ENCODE data around the gene IGFBP4.

The IGFBP4 gene

DNA sequence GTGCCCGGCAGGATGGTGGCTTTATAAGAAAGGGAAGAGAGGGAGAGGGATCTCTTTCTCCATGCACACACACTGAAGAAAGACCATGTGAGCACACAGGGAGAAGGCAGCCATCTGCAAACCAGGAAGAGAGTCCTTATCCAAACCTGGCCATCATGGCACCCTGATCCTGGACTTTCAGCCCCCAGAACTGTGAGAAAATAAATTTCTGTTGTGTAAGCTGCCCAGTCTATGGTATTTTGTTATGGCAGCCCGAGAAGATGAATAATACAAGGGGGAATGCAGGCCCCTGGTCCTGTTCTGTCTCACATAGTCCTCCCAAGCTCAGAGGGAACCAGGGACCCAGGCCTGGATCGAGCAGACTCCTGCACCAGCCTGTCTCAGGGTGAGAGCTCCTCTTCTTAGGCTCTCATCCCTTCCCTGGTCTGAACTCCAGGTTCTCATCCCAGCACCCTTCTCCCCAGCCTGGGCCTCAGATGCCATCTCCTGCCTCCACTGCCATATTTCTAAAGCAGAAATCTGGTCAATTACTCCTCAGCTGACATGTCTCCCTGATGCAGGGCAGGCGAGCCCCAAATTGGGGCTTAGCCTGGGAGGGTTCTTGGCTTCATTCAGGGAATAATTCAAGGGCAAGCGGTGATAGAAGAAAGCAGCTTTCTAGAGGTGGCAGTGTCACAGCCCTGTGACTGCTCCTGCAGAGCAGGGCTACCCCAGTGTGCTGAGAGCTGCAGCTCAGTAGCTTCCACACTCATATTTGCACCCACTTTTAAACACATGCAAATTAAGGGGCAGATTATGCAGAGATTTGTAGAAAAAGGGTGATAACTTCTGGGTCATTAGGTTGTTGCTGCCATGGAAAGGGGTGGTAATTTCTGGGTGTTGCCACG, 28.8 kb downstream of the IGFBP4 start:
- no peak for DNase-seq (ENCODE audit: low read depth in 3 of 3)

DNA sequence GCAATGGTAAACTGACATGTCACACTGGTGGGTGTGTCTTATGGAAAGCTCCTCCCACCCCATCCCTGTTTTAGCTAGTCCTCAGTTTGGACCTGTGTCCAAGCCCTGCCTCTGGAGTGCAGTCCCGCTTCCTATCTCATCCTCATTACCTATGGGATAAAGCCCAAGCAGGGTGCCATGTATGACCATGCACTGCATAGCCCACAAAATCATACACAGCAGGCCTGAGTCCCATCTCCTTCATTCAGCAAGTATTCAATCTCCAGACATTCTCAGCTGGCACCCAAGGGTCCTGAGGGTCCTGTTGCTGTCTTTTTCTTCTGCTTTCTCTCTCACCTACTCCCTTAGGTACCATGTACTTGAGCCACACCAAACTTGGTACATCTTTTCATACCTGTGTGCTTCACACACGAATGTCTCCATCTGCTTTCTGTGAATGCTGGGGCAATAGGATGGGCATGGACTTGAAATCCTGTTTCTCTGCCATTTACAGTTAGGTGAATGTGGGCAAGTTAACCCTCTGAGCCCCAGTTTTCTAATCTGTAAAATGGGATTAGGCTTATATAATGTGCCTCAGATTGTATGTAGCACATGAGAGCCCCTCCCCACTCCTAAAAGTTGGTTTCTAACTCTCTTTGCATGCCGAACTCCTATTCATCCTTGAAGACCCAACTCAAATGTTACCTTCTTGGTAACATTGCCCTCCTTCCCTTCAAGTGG, 29.6 kb downstream of the IGFBP4 start:
- DNase-seq (ENCODE audit: low read depth in 3 of 3) = no peak

DNA sequence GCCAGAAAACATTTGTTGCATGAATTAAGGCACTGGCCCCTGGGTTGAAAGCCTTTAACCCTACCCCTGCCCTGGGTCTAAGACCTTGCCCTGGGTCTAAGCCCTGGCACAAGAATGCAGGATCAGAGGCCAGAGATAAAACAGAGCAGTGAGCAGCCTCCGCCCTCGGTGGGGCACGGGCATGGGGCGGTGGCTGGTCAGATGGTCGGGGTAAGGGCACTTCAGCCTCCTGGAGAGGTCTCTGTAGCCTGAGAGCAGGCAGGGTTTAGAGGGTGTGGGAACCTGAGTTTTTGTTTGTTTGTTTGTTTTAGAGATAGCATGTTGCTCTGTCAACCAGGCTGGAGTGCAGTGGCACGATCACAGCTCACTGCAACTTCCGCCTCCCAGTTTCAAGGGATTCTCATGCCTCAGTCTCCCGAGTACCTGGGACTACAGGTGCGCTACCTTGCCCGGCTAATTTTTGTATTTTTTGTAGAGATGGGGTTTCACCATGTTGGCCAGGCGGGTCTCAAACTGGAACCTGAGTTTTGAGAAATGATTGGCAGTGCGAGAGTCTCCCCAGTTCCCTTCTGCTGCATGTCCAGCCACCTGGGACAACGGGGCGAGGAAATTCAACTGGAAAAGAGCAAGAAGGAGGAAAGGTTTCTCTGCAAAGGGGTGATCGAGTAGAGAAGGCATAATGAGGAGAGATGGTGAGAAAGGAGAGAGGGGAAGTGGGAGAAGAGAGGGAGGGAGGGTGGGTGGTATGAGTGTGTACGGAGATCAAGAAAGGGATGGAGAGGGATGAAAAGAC, 30.5 kb downstream of the IGFBP4 start:
- no peak for DNase-seq (ENCODE audit: low read depth in 3 of 3)

DNA sequence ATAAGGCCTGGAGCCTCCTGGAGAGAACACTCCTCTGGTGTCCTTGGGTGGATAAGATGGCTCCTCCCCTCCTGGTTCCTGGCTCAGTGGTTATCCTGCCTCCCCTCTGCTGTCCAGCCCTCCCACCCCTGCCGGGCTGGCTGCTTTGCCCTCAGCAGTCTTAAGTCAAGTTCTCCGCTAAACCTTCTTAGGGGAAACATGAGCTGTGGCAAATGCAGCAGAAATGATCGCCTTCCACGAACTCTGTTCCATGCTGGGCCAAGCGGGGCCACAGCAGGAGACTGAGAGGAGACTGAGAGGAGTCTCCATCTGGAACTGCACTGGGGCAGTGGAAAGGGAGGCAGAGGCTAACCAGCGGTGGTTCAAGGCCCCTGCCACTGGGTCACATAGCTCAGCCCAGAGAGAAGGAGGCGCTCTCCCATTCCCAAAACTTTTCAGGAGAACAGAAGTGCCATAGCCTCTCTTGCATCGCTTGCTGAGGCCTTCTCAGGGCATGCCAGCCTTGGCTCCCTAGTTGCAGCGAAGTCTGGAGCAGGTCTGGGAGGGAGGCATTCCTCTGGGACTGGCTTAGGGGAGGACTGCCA, 31.3 kb downstream of the IGFBP4 start:
- DNase-seq (ENCODE audit: low read depth in 3 of 3) = no peak

DNA sequence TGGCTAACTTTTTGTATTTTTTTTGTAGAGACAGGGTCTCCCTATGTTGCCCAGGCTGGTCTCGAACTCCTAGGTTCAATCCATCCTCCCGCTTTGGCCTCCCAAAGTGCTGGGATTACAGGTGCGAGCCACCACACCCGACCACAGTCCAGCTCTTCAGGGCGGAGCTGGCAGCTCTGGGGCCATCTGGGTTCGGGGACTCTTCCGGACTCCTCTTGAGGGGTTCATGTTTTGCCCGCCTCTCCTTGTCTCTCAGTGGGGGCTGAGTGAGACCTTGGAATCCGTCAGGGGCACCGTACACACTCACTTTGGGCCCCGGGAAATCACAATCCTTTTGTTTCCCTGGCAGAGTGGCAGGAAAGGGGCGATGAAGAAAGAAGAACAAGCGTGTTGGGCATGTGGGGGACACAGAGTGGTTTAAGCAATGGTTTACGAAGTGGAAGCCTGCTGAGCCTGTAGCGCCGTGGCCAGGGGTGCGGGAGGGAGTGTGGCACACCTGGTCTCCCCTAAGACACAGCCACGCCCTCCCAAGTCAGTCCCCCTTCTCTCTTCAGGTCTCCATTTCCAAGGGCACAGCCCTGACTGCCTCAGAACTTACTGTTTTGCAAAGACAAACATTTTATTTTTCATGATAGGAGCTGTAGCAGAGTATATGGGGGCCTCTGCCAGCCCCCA, 32.1 kb downstream of the IGFBP4 start:
- no peak for DNase-seq (ENCODE audit: low read depth in 3 of 3)

DNA sequence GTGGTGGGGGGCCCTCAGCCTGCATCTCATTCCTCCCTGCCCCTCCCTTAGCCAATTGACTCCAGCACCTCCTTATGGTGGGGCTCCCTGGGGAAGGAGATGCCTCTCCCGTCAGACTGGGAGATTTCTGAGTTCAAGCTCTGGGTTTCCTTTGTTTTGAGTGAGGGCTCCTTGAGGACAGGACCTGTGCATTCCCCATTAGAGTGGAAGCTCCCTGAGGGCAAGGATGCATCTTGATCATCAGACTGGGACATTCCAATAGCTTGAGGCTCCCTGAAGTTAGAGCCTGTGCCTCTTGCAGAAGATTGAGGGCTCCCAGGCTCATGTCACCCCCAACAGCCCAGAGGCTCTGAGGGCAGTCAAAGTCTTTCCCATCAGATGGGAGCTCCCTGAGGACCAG, 34.5 kb downstream of the IGFBP4 start:
- DNase-seq (ENCODE audit: low read depth in 3 of 3) = no peak

DNA sequence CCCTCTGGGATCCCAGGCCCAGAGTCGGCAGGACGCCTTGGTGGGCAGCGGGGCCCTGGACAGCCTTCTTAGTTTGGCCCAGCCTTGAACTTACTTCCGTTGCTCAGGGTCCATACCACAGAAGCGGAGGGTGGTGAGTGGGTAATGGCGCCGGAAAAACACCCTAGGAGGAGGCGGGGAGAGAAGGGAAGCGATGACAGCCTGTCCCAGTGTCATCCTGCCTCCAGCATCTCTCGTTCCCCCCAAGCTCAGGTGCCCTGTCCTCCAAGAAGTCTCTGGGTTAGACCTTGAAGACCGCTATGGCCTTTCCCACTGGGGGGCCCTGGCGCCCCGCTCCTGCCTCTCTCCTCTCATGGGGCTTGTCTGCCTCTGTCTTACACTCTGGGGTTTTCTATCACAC, 35.2 kb downstream of the IGFBP4 start:
- no peak for DNase-seq (ENCODE audit: low read depth in 3 of 3)

DNA sequence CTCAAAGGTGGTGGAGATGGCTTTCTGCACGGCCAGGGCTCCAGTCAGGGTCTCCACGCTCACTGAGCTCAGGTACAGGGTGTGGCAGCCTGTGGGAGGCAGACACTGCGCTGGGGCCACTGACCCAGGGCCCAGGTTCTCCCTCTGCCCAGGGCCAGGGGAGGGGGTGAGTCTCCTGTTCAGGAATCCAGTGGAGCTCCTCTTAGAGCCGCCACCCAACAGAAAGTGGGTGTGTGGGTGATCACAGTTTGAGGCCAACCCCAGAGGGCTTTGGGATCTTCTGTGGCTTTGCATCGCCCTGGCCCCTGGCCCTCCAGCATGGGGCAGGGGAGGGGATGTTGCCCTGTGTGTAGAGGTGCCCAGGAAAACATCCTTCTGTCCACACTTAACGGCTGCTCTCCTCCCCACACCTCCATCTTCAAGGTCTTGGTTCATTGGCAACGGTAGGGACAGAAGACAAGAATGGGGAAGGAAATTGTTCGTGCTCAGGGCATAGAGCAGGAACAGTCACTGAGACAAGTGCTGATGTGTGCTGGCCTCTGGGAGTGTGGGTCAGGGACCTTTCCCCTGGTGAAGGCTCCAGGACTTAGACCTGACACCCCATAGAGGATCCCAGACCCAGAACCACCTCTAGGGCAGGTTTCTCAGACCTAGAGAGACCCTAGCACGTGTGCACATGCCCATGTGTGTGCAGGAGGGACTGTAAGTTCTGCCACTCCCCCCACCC, 36.7 kb downstream of the IGFBP4 start:
- DNase-seq (ENCODE audit: low read depth in 3 of 3) = no peak

DNA sequence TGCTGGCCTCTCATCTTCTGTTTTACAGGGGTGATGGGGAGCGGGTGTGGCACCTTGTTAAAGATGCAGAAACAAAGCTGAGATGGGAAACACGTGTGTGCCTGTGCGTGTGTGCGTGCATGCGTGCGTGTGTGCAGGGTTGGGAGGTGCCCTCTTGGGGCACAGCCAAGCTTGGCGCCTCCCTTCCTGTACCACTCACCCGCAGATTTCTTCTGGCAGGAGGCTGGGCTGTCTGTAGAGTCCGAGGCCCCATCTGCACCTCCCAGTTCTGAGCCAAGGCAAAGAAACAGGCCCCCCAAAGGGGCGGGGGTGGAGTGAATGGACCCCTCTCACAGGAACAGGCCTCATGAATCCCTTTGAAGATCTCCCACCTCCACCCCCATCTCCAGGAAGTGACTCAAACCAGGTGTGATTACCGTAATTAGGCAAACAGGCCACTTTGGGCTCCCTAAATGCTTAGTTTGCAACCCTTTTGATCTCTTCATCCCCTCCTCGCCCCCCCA, 37.3 kb downstream of the IGFBP4 start:
- DNase-seq (ENCODE audit: low read depth in 3 of 3) = peak; percentile 70 to 89 (median 70)

DNA sequence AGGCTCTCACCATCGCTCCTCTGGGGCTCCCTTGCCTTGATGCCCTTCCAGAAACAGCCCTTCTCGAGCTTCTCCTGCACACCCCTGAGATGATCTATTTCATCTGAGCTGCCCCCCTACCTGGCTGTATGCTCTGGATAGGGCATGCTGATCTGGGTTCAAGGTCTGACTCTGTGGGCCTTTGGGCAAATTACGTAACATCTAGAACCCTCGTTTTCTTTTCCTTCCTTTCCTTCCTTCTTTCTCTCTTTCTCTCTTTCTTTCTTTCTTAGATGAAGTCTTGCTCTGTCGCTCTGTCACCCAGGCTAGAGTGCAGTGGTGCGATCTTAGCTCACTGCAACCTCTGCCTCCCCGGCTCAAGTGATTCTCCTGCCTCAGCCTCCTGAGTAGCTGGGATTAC, 37.9 kb downstream of the IGFBP4 start:
- no peak for DNase-seq (ENCODE audit: low read depth in 3 of 3)

DNA sequence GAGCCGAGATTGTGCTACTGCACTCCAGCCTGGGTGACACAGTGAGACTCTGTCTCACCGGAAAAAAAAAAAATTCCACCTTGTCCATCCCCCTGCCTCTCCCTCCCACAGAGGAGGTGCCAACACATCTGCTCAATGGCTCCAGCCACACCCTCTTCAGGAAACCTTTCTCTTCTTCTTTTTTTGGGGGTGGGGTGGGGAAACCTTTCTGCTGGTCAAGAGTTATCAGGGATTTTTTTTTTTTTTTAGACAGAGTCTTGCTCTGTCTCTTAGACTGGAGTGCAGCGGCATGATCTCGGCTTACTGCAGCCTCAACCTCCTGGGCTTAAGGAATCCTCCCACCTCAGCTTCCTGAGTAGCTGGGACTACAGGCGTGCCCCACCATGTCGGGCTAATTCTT, 39.5 kb downstream of the IGFBP4 start:
- DNase-seq (ENCODE audit: low read depth in 3 of 3) = no peak

DNA sequence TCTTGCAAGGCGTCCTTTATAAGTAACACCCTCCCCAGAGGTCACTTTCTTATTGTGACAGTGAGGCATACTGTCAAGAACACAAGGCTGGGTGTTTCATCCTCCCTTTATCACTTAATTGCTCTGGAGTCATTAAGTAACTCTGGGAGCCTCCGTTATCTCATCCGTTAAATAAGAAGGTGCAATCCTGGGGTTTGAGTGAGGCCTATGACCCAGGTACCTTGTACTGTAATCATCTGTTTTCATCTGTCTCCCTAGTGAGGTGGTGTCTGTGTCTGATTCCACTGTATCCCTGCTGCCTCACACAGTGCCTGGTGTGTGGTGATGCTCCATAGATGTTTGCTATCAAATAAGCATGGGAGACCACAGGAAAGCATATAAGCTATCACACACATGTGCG, 40.4 kb downstream of the IGFBP4 start:
- no peak for DNase-seq (ENCODE audit: low read depth in 3 of 3)

DNA sequence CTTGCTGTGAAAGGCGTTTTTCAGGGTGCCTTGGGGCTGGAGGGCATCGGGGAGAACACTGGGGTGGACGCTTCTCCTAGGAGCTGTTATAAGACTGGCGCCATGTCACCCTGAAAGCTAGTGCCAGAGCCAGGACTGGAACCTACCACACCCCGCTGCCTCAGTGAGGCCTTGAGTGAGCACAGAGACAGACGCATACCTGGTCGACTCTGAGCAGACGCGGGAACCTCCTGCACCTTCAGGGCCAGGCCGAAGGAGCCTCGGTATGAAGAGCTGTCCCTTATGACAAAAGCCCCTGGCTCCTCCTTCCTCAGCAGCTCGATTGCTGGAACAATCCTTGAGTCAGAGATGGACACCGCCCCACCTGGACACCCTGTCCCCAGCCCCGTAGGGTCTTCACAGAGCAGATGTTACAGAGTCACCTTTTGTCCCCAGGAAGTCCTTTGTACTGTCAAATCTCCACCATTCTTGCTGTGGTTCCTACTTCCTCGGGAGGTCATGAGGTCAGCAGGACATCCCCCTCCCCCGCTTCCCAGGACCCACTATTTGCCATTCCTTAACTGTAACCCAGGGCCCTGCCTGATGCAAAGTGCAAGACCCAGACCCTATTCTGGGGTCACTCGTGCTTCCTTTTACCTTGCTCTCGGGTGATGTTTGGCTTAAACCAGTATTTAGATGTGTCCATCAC, 41.2 kb downstream of the IGFBP4 start:
- no peak for DNase-seq (ENCODE audit: low read depth in 3 of 3)

DNA sequence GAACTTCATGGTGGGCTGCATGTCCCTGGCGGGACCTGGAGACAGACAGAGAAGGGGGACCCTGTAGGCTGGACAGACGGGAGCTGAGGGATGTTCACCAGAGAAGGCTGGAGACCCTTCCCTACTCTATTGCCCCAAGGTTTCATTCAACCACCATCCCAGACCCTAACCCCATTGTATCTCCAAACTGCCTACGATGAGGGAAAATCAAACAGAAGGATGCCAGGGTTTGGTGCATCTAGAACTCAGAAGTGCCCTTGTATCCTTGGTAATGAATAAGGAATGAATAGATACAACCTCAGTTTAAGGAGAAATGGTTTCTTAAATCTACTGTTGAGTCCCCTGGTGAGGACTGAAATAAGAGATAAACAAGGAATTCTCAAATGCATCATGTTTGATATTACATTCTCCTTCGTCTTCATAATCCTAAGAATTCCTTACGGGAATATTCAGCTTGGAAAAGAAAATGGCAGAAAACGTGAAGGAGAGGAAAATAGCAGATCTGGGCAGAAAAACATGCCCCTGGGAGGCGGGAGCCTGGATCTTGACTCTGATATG, 41.8 kb downstream of the IGFBP4 start:
- DNase-seq (ENCODE audit: low read depth in 3 of 3) = no peak

DNA sequence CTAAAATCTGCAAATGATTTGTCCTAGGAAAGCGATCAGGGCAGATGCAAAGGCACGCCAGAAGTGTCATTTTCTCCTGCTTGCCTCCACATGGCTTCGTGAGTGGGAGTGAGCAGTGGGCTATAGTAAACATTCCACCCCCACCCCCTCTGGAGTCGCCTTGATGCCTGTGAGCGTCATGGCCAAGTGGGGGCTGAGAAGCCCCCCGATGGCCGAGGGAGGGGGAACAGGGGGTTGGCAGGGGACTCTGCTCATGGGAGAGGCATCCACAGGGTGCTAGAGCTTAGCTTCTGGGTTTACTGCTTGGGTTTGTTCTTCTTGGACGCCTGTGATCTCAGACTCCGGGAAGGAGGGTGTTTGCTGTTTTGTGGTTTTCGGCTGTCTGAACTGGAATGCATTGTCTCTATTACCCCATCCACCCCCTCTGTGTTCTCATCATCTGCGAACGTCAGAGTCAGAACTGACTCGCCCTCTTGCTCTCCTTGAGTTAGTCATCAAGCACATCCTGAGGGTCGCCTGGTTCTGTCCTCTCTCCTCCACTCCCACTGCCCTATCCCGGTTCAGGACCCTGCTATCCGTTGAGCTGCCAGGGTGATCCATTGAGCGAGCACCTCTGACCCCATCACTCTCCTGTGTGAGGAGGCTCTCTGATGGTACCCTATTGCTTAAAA, 42.7 kb downstream of the IGFBP4 start:
- DNase-seq (ENCODE audit: low read depth in 3 of 3) = peak in 1 of 3 experiments; percentile 26

DNA sequence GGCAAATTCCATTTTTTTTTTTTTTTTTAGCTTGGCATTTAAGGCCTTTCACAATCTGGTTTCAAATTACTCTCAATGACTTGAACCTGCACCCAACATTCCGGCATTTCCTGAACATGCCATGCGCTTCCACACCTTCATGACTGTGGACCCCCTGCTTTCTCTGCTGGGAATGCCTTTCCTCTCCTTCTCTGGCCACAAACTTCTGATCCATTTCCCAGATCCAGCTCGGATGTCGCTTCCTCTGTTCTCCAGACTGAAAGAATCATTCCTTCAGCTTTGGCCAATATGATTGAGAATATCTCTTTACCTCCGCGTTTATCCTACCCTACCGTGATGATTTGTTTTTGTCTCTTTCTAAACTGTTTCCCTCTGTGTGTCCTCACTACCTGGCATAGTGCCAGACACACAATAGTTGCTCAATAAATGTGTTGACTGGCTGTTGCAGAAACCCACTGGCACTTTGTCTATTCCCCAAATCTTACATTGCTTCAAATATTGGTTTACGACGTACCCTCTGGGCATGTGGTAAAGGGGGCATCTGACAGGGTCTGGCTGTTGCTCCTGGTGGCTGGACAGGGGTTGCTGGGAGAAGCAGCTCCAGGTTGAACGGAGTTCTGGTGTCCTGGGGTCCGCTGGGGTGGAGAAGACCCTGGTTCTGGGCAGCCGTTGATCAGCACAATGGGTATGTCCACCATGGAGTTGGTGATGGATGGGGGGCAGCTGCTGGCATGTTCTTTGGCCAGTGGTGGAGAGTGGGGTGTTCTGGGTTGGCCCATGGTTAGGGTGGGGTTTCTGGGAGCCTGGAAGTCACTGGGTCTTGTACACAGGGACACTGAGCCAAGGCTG, 43.5 kb downstream of the IGFBP4 start:
- DNase-seq (ENCODE audit: low read depth in 3 of 3) = no peak

DNA sequence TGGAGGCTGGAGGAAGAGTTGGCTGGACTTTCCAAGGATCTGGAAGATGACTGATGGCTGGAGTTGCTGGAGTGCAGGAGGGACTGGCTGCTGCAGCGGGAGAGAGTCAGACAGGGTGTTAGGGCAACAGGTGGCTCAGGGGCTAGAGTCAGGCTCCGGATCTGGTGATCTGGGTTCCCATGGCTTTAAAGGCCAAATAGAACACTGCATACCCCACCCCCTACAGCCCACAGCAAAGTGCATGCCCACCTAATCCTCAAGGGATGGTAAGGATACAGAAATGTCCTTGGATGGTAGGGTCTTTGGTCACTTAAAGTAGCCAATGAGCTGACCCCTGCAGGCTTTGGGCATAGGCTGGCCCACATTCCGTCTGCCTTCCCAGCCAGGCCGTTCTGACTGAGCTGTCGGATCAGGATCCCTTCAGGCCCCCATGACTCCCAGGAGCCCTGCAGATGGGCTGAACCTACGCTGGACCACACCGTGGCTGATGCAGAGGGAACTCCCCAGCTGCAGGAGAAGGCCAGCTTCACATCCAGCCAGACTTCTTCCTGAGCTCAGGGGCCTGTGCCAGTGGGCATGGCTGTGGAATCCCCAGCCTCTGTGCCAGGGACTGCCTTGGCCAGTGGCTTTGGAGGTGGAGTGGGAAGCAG, 44.2 kb downstream of the IGFBP4 start:
- no peak for DNase-seq (ENCODE audit: low read depth in 3 of 3)
